ENCODE data around the gene GLI3.

- TF ChIP-seq SUZ12 (IDR thresholded peaks at IDR 0.05; ENCODE audit: low read length) (no peak), EP300 (IDR thresholded peaks at IDR 0.05; ENCODE audit: borderline replicate concordance in 1 of 2, low read depth in 2 of 2, low read length in 2 of 2) (no peak), ASH2L (IDR thresholded peaks at IDR 0.05; ENCODE audit: low read length) (no peak), POLR2A (IDR thresholded peaks at IDR 0.05; ENCODE audit: control extremely low read depth in 1 of 2, low read depth in 2 of 2, low read length in 2 of 2) (no peak), MAFK (IDR thresholded peaks at IDR 0.05; ENCODE audit: low read depth, low read length) (no peak), YY1 (IDR thresholded peaks at IDR 0.05; ENCODE audit: low read depth, low read length) (no peak), CTCF (IDR thresholded peaks at IDR 0.05; ENCODE audit: control extremely low read depth in 1 of 3, insufficient read depth in 1 of 3, low read depth in 1 of 3, low read length in 3 of 3) (no peak), POLR2AphosphoS5 (IDR thresholded peaks at IDR 0.05; ENCODE audit: low read depth, low read length) (no peak), POU5F1 (IDR thresholded peaks at IDR 0.05; ENCODE audit: low read depth, low read length) (no peak), RFX5 (IDR thresholded peaks at IDR 0.05; ENCODE audit: borderline replicate concordance, low read depth, low read length) (no peak)
- TF ChIP-seq, protein P1, sequence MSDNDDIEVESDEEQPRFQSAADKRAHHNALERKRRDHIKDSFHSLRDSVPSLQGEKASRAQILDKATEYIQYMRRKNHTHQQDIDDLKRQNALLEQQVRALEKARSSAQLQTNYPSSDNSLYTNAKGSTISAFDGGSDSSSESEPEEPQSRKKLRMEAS (IDR thresholded peaks at IDR 0.05), result no peak
- TF ChIP-seq, protein P2, sequence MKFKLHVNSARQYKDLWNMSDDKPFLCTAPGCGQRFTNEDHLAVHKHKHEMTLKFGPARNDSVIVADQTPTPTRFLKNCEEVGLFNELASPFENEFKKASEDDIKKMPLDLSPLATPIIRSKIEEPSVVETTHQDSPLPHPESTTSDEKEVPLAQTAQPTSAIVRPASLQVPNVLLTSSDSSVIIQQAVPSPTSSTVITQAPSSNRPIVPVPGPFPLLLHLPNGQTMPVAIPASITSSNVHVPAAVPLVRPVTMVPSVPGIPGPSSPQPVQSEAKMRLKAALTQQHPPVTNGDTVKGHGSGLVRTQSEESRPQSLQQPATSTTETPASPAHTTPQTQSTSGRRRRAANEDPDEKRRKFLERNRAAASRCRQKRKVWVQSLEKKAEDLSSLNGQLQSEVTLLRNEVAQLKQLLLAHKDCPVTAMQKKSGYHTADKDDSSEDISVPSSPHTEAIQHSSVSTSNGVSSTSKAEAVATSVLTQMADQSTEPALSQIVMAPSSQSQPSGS (IDR thresholded peaks at IDR 0.05; ENCODE audit: low read length), result no peak
These were observed 219.5 kb downstream of the GLI3 start for GRCh38 chr7:42017349-42017986.
